Upper lobe of left lung (tissue), 4 donors: Measurements from ENCODE around the gene SP9.

Source experiments
- EP300 ChIP-seq, 4 donors: sonication (generic); formaldehyde crosslinking; IDR thresholded peaks; one replicate each; pipeline ENCODE4 v1.5.1; 2017; ENCODE audit warnings: antibody characterized with exemption in 4 of 4, control low read depth in 2 of 4
- TF ChIP-seq, protein P1 (sequence below), 6 experiments: fragments of 450-650 bp in 4 of 6; fragments of 200-600 bp in 2 of 6; sonication (generic) in 2 of 6; IDR thresholded peaks; one replicate each; pipeline ENCODE4 v1.5.1; 2016 to 2019; ENCODE audit warnings: antibody characterized with exemption in 6 of 6

DNA sequence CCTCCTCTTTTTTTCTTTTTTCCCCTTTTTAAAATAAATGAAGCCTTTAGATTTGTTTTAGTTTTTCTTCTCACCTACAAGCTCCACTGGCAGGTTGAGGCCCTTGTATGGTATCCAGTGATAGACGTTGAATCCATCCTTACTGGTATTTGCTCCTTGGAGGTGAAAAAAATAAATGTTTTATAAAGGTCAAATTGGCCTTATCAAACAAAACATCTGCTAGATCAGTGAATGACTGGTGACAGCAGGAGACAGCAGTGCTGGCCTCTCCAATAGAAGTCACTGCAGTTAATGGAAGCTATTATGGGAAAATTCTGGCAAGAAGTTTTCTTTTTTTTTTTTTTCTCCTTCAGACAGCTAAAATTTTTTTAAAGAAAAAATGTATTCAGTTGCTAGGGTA is 12.6 kb upstream of the SP9 start:
- TF ChIP-seq EP300 (IDR thresholded peaks at IDR 0.05): no peak
- TF ChIP-seq, protein P1, sequence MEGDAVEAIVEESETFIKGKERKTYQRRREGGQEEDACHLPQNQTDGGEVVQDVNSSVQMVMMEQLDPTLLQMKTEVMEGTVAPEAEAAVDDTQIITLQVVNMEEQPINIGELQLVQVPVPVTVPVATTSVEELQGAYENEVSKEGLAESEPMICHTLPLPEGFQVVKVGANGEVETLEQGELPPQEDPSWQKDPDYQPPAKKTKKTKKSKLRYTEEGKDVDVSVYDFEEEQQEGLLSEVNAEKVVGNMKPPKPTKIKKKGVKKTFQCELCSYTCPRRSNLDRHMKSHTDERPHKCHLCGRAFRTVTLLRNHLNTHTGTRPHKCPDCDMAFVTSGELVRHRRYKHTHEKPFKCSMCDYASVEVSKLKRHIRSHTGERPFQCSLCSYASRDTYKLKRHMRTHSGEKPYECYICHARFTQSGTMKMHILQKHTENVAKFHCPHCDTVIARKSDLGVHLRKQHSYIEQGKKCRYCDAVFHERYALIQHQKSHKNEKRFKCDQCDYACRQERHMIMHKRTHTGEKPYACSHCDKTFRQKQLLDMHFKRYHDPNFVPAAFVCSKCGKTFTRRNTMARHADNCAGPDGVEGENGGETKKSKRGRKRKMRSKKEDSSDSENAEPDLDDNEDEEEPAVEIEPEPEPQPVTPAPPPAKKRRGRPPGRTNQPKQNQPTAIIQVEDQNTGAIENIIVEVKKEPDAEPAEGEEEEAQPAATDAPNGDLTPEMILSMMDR (IDR thresholded peaks at IDR 0.05): no peak
